ENCODE data around the gene GPD2.

GPD2 gene

DNA sequence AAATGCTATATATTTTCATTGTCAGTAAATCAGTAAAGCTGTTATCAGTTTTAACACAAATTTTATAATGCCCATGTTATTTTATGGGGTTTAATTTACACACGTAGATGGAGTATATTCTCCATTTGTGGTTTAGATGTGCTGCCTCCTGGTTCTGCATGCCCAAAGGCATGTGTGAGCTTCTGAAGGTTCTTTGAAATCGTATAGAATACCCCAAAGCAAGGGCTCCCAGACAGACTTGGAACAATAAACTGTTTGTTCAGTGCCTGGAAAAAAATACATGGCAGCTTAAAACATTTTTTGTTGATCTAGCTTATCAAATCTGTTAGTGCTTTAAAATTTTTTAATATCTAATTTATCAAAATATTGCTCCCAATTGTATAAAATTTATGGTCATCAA is 150.4 kb downstream of the GPD2 start:
- TF ChIP-seq CTCF (IDR thresholded peaks at IDR 0.05; ENCODE audit: low read depth, low read length) = no peak
- DNase-seq (ENCODE audit: low read depth in 2 of 2) = no peak
- no peak overlapping the region for H3K4me3 ChIP-seq (replicated peaks in 1 of 2; ENCODE audit: low read depth in 2 of 2, low read length in 2 of 2)

- DNase-seq (ENCODE audit: low read depth in 2 of 2) = peak; percentile 74 to 76
- H3K4me3 ChIP-seq (replicated peaks in 1 of 2; ENCODE audit: low read depth in 2 of 2, low read length in 2 of 2) = no peak overlapping the region
- peak; percentile 33 for TF ChIP-seq CTCF (IDR thresholded peaks at IDR 0.05; ENCODE audit: low read depth, low read length)
Measured at GRCh38 chr2:156589381-156590079, 153.4 kb downstream of the GPD2 start.

DNA sequence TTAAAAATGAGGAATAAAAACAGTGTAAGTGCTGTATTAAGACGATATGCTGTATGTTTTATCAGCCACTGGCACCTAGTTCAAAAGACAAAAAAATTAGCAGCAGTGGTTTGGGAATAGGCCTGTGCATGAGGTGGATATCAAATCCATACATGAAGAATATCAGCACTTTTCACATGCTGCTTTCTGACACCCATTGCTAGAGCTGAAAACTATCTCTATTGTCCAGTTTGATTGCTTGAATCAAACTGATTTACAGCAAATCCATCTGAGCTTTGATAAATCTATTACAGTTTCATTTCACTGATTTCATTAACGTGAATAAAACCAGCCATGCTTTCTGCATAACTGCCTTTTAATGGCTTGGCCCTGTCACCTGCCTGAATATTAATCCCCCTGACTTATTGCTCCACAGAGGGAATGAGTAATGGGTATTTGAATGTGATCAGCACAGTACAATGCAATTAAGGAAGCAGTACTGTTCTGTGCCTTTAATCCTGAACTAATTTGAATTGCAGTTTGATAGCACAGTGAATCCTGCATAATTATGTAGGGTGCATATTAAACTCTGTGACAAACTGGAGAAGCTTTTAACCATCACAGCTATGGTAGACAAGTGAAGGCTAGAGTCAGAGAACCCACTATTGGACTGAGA is 154.0 kb downstream of the GPD2 start:
- DNase-seq (ENCODE audit: low read depth in 2 of 2) = no peak
- TF ChIP-seq CTCF (IDR thresholded peaks at IDR 0.05; ENCODE audit: low read depth, low read length) = no peak
- H3K4me3 ChIP-seq (replicated peaks in 1 of 2; ENCODE audit: low read depth in 2 of 2, low read length in 2 of 2) = no peak overlapping the region

DNA sequence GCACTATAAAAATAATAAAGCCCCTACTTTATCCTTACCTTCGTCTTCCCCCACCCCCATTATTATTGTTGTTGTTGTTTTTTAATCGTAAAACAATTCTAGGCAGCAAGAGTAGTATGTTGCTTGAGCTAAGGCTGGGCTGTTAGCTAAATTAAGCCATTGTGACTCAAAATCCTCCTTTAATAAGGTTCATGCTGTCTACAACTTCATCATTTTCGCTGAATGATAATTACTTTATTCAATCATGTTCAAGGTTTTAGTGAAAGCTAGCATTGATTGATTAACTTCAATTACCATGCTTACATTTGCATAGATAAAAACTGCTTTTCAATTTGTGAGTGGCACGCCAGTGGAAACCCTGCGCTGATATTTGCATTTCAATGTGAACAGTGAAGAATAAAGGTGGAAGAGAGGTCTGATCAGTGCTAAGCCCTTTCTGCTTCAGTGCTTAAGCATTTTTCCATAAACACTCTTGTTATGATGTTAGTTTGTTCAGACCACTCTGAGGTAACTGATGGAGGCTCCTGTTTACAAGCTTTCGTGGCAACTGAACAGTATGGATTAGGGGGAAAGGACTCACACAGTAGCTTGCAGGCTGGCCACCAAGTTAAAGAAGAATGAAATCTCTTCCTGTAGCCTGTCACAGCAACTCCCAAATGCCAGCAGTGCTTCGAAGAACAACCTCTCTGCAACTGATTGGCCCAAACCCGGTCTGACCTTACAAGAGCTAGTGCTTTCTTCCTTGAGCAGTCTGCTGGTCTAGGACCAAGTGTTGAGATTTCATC is 156.8 kb downstream of the GPD2 start:
- TF ChIP-seq CTCF (IDR thresholded peaks at IDR 0.05; ENCODE audit: low read depth, low read length) = no peak
- no peak for DNase-seq (ENCODE audit: low read depth in 2 of 2)
- H3K4me3 ChIP-seq (replicated peaks in 1 of 2; ENCODE audit: low read depth in 2 of 2, low read length in 2 of 2) = no peak overlapping the region

GRCh38 chr2:156593594-156593921 is 157.4 kb downstream of the GPD2 start:
- no peak overlapping the region for H3K4me3 ChIP-seq (replicated peaks in 1 of 2; ENCODE audit: low read depth in 2 of 2, low read length in 2 of 2)
- no peak for TF ChIP-seq CTCF (IDR thresholded peaks at IDR 0.05; ENCODE audit: low read depth, low read length)
- DNase-seq (ENCODE audit: low read depth in 2 of 2) = no peak

- no peak overlapping the region for H3K4me3 ChIP-seq (replicated peaks in 1 of 2; ENCODE audit: low read depth in 2 of 2, low read length in 2 of 2)
- DNase-seq (ENCODE audit: low read depth in 2 of 2) = no peak
- no peak for TF ChIP-seq CTCF (IDR thresholded peaks at IDR 0.05; ENCODE audit: low read depth, low read length)
Measured at GRCh38 chr2:156598563-156598962, 162.4 kb downstream of the GPD2 start.

All from cardiac fibroblast (primary cell).